Measurements from ENCODE around the gene JADE1. TPM values are rescaled to one million over a fixed set of nuclear protein-coding genes. Genes with fewer than 3 reads are reported as not detected.

The JADE1 gene
- total RNA-seq, 1 experiment from 2014 or later, result 13.7 TPM

DNA sequence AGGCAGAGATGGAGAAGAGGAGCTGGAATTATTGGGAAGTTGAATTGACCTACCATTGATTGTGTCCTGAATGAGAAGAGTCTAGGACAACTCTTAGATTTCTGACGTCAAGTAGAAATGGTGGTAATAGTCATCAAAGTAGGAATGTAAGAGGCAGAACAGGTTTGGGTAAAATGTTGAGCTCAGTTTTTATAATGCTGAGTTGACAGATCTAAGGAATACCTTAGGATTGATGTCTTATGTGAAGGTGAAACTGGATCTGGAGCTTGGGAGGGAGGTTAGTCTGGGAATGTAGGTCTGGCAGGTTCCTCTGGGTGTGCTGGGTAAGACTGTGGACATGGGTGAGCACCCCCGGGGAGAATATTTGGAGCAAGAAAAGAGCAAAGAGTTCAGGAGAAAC is 31.9 kb downstream of the JADE1 start:
- no peak for DNase-seq (ENCODE audit: low read depth)

DNA sequence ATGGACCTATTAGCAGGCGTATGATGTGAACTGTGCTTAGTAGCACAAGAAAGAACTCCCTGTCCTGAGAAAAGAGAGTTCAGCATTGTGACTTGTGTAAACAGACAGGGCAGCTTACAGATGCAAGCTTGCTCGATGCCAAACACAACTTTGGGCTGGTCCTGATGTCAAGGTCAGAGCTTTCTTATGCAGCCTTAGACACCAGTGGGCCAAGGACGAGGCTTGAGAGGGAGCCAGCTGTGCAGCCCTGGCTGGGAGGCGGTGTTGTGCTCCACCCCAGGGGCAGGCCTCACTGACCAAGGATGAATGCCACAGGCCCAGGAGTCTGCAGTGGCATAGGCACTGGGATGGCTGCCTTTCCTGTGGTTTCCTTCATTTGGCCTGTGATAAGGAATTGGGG is 35.4 kb downstream of the JADE1 start:
- no peak for DNase-seq (ENCODE audit: low read depth)

DNA sequence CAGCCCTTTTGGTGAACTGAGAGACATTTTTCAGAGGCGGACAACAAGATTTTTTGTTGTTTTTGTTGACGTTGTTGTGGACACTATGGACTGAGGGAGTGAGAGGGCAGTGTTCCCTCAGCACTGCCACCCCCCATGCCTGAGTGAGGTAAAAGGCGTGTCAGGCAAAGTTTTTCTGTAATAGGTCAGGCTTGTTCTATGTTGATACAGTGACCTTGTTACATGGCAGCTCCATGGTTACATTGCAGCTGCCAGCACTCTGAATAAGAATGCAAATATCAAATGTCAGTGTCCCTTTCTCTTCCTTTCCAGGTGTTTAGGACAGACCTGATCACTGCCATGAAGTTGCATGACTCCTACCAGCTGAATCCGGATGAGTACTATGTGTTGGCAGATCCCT is 36.6 kb downstream of the JADE1 start:
- DNase-seq (ENCODE audit: low read depth), result no peak

DNA sequence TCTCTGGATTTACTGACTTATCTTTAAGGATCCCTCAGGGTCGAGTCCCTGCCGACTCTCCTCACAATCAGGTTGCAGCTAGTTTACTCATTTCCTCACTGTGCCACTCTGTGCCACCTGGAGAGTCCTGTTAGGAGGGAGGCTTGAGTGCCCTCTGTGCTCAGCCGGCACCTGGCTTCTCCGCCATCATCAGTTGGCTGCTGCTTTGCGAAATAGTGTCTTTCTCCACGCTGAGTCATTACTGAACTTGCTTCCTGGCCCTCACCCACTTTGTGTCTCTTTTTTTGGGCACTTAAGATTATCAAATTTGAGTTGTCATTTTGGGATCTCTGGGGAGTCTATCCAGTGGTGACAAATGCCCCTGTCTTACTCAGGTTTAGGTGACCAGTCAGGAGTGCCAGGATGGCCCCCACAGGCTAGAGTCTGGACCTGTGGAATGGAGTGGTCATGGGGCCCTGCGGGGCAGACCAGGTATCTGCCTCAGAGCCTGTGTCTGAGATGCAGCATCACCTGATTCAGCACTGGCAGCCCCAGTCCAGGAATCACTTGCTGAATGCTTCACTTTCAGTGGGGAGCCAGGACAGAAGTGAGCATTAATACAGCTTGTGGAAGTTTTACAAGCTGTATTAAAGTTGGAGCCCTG is 37.7 kb downstream of the JADE1 start:
- DNase-seq (ENCODE audit: low read depth), result no peak

DNA sequence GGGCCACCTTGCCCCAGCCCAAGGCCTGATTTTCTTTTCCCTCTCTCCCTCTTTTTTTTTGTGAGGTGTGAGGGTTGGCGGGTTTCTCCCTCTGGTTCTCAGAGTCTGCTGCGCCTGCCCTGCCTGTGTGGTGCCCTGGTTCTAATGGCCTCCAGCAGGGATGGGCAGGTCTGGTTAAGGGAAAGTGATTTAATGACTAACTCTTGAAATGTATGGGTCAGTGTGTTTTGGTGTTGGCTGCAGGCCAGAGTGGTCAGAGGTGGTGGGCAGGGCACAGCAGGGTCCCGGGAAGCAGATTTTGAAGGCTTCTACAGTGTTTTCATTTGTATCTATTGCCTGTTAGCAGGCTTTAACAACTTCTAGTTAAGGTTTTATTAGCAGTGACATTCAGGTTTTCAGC is 39.0 kb downstream of the JADE1 start:
- DNase-seq (ENCODE audit: low read depth), result no peak

DNA sequence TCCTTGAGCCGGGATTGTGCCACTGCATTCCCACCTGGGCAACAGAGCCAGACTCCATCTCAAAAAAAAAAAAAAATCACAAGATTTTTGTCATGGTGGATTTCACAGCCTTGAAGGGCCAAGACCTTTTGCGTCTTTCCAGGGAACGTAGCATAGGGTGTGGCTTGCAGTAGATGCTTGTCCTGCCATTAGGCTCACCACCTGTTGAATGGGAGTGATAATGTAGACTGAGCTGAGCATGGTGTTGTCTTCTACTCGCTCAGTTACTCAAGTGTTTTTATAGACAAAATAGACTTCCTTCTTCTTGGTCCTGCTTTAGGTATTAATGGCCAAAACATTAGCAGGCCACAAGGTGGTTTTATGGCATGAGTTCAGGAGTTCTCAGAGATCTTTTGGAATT is 40.8 kb downstream of the JADE1 start:
- no peak for DNase-seq (ENCODE audit: low read depth)

DNA sequence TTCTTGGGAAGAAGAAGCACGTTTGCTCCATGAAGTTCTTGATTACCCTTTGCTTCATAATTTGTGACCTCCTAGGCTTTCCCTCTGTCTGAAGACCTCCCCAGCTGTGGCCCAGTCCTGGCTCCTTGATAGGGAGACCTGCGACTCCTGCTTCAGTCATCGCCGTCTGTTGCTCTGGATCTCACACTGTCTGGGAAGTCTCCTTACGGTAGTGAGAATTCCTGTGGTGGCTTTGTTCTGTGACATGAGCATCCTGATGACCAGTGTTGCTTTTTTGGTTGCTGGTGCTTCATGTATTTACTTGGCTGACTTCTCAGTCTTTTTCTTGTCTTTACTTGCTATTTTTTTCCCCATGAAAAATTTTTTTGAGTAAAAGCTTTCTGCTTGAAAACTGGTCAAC is 44.2 kb downstream of the JADE1 start:
- DNase-seq (ENCODE audit: low read depth), result no peak

DNA sequence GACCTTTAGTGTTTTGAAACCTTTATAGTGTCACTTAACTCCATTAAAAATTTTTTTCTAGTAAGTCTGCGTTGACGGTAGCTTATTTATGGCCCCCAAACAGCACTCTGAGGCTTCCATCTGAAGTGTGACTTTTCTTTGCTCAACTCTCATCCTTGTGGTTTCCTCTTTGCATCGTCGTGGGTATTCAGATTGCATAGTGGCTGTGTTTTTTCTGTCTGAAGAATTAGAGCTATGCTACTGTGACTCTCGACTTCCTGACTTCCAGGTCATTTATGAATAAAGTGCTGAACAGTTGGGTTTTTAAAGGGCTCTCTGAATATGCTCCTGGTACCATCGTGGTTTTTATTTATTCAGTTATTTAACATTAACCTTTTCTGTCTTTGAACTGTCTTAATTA is 44.9 kb downstream of the JADE1 start:
- DNase-seq (ENCODE audit: low read depth), result no peak

DNA sequence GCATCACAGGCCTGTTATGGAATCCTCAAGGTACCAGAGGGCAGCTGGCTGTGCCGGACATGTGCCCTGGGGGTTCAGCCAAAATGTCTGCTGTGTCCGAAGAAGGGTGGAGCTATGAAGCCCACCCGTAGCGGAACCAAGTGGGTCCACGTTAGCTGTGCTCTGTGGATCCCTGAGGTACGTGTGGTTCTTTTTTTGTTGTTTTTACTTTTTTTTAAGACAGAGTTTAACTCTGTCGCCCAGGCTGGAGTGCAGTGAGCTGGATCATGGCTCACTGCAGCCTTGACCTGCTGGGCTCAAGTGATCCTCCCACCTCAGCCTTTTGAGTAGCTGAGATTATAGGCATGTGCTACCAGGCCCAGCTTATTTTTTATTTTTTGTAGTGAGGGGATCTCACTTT is 46.1 kb downstream of the JADE1 start:
- DNase-seq (ENCODE audit: low read depth), result no peak

DNA sequence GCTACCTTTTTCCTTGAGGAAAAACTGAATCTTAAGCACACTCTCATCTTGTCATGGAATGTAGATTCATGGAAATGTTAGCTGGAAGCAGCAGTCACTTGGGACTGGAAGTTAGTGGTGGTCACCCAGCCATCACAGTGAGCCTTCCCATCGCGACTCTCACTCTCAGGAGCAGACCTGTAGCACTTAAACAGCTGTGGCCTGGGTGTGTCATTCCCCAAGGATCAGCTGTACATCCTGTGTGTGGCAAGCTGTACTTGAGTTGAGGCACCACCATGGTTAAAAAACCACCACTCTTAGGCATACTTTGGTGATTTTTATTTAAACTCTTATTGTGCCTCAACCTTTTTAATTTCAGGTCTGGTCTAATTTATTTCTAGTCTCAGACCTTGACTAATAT is 46.7 kb downstream of the JADE1 start:
- DNase-seq (ENCODE audit: low read depth), result no peak

DNA sequence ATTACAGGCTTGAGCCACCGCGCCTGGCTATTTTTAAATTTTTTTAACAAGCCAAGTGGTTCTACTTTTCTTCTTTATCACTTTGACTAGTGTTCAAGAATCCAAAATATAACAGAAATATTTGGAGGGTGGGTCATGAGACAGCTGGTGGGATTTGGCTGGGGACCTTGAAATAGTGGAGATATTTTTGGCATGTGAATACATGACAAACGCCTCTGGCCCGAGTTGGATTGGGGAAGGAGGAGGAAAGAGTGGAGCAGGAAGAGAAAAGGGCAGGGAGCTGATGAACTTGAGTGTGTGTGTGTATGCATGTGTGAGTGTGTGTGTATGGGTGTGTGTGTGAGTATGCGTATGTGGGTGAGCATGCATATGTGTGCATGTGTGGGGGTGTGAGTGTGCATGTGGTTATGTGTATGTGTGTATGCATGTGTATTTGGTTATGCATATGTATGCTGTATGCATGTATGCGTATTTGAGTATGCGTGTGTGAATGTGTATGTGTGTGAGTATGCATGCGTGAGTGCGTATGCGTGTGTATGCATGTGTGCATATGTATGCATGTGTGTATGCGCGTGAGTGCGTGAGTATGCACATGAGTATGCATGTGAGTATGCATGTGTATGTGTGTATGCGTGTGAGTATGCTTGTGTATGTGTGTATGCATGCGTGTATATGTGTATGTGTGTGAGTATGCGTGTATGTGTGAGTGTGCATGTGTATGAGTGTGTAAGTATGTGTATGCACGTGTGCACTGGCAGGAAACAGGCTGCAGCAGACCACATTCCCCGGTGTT is 49.6 kb downstream of the JADE1 start:
- peak; percentile 17 for DNase-seq (ENCODE audit: low read depth)

DNA sequence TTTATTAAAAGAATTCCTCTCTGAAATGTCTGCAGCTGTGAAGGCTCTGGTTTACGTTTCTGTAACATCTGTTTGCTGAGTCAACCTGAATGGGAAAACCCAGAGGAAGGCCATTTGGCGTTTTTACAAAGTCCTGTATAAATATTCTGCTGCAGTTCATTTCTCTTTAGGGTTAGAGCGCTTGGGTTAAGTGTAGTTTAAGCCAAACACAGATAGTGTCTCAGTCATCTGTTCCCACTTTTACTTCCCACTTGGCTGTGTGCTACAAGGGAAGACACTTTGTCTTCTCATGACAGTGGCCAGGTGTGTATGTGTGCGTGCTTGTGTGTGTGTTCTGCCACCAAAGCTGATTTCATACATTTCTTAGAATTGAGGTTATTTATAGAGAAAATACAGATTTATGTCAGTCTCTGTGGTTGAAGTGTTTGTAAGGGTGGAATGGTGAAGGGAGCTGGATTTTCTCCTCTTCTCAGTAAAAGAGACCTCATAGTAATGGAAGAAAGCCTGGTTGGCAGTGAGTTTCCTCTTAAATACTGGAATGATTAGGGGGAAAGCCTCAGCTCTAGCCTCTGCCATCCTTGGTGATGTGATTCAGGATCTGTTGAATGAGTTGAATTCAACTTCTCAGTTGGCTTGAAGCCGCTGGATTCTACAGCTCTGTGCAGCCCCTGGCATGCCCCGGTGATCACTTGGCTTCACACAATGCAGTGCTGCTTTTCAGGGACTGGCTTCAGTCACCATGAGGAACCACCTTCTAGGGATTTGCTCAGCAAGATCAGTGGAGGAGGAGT is 50.6 kb downstream of the JADE1 start:
- peak; percentile 37 for DNase-seq (ENCODE audit: low read depth)

DNA sequence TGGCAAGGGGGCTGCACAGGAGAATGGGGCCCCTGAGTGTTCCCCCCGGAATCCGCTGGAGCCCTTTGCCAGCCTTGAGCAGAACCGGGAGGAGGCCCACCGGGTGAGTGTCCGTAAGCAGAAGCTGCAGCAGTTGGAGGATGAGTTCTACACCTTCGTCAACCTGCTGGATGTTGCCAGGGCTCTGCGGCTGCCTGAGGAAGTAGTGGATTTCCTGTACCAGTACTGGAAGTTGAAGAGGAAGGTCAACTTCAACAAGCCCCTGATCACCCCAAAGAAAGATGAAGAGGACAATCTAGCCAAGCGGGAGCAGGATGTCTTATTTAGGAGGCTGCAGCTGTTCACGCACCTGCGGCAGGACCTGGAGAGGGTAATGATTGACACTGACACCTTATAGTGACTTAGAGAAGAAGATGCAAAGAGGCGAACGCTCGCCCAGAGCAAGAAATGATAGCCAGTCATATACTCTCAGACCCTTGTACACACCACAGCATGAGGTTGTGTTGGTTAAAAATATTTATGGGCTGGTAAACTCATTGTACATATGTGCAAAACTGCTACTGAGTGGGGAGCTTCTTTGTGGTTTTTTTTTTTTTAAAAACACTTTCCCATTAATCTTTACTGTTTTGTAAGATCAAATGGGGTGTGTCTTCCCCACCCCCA is 52.5 kb downstream of the JADE1 start:
- DNase-seq (ENCODE audit: low read depth), result no peak

DNA sequence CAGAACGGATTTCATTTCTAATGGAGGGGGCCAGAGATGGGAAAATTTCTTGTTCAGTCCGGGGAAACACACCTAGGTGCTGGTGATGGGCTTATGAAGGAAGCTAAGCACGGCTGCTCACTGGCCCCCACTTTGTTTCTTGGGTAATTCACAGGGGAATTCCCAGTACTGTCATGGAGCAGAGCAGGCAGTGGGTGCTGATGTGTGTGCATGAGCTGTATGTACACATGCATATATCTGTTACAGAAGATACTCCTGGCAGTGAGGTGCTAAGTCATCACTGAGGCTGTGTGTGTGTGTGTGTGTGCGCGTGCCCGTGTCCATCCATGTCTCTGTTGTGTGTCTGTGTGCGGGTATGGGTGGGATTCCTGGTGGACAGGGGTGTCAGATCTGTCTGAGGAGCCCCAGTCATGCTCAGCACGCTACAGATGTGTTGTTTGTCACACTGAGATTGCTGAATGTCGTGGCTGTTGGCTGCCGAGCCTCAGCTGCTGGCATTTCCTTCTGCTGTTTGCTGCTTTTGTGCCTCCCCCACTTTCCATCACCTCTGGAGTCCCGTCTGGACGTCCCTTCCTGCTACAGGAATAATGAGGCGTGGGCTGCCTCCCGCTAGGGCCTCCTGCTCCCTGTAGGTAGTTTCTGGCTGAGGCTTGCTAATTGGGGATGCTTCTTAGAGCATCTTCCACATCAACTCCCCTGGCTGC is 53.3 kb downstream of the JADE1 start:
- DNase-seq (ENCODE audit: low read depth), result no peak

DNA sequence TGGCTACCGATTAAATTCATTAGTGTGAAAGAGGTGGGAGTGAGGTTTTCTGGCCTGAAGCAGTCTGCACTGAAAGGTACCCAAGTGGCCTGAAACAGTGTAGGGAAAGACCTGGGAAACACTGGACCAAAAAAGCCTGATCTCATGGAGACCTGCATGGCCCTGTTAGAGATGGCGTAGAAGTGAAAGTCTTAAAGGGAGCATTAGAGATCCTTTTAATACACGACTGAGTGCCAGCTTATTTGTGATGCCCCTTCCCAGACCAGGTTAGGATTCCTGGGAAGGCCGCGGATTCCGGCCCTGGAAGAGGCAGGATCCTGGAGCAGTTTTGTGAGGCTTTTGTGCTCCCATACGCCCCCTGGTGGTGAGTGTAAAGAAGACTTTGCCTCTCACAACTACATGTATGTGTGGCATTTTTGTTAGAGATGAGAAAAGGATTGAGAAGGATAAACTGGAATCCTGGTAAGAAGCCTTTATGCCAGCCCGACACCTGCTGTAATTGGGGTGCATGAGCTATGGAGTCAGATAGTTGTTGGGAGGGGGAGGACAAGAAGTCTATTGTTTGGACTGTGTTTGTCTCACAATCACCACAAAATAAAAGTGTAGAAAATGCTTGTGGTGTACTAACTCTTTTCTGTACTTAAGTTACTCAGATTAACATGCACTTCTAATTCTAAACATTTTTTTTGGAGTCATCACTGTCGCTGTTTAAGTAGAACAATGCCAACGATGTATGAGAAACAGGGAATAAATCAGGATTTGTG is 54.0 kb downstream of the JADE1 start:
- DNase-seq (ENCODE audit: low read depth), result peak; percentile 66

DNA sequence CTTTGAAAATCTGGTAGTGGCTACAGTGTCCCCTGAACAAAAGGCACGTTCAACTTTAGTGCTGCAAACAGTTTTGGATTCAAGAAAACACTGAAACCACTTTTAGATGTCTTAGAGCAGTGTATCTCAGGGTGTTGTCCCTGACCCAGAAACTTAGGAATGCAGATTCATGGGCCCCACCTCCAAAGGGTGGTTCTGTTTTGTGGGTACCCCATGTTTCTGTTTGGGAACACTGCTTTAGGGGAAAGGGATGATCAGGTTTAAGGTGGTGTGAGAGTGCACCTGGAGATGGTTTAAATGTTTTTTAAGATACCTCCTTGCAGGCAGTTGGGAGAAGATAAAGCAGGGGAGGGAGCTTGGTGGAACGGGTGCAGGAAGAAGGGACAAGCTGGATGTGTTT is 55.6 kb downstream of the JADE1 start:
- no peak for DNase-seq (ENCODE audit: low read depth)

DNA sequence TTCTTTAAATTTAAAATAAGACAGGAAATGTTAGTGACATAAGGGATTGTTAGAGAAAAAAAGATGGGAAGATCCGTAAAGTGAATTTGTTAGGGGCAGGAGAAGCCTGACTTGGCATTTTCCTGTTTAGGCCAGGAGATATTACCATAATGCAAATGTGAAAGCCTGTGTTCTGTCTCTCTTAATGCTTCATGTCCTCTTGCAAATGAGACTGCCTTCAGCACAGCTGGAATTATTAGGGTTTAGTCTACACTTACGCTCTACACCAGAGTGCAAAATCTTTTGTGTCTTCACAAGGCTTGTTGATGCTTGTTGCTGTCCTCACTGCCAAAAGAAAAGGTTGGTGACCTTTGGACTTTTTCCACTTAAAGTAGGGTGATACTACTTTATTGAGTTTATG is 56.8 kb downstream of the JADE1 start:
- DNase-seq (ENCODE audit: low read depth), result no peak

DNA sequence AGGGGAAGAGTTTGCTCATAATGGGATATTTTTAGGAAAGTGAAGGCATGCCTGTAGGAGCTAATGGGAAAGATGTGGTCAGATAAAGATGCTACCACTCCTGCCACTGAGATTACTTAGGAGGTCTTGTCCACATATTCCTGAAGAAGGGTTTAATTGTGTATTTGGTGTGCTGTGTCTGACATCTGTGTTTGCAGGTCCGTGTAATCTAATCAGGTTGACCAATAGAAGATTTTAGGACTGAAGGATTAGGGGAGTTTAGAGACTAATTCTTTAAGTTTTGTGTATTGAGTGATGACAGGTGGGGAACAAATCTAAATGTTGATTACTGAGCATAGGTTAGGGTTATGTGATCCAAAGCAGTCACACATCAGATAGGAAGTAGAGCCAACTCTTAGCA is 57.2 kb downstream of the JADE1 start:
- no peak for DNase-seq (ENCODE audit: low read depth)

DNA sequence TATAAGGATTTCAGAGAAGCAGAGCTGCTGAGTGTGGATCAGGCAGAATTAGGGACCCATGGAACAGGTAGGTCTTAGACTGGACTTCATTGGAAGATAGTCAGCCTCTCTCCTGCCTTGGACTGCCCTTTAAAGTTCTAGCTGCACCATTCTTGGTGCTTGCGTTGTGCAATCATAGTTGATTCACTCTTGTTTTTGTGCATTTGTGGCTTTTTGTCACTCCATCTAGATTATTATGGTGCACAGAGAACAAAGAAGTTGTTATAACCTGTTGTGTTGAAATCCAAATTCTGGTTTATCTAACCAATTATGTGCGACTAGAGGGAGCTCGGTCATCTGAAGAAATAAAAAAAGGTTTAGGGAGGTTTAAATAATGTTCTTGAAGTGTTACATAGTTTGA is 59.3 kb downstream of the JADE1 start:
- peak; percentile 31 for DNase-seq (ENCODE audit: low read depth)

DNA sequence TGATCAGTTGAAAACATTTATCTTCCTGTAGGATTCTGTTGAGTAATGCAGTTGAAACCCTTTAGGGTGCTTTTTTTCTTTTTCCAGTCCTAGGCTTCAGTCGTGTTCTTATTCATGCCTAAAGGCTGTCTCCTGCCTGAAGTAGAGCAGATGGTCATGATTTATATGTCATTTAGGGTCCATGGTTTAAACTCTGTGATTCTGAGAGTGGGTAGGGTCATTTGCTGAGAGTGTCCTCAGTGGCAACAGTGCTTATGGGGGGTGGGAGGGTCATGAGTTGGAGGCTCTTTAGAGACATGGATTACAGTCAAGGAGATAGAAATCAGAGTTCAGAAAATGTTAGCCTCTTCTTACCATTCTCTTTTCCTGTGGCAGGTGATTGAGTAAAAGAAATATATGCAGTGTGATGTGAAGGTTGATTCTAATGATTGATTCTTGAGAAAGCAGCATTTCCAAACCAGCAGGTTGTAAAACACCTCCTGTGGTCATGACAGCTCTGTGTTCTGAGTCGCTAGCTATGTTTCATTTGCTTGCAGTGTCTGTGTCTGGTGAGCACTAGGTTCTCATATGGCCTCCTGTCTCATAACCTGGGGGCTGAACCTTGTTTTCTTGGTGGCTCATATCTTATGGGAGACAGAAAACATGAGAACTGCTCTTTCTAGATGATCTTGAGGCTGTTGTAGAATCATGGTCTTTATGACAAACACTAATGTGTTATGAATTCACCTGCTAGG is 60.4 kb downstream of the JADE1 start:
- DNase-seq (ENCODE audit: low read depth), result no peak

Measured in RPMI7951 (cell line).